Measurements from ENCODE around the gene PHKA1. TPM values are rescaled to one million over a fixed set of nuclear protein-coding genes. Genes with fewer than 3 reads are reported as not detected.
A peak's percentile ranks its signal among the peaks of the same experiment; 100 is the strongest.
"Not testable (repeated sequence)": the region's sequence is repeated elsewhere in the genome, so short reads cannot be mapped to it uniquely, and the experiment has no call there.

The PHKA1 gene
- 1 to 10 TPM; 3.8 to 8.7 (median 4.0) TPM for total RNA-seq
- long read RNA-seq, donor 1, full-length matches to known transcripts, result 5 of 9 reads
- long read RNA-seq, donor 1, partial matches to known transcripts, result 3 of 9 reads
- long read RNA-seq, donor 1, other reads (novel, unspliced or antisense), result 1 of 9 reads
- long read RNA-seq, donor 2, partial matches to known transcripts, result 2 of 2 reads
- long read RNA-seq, donor 2, other reads (novel, unspliced or antisense), result 0 of 2 reads

DNA sequence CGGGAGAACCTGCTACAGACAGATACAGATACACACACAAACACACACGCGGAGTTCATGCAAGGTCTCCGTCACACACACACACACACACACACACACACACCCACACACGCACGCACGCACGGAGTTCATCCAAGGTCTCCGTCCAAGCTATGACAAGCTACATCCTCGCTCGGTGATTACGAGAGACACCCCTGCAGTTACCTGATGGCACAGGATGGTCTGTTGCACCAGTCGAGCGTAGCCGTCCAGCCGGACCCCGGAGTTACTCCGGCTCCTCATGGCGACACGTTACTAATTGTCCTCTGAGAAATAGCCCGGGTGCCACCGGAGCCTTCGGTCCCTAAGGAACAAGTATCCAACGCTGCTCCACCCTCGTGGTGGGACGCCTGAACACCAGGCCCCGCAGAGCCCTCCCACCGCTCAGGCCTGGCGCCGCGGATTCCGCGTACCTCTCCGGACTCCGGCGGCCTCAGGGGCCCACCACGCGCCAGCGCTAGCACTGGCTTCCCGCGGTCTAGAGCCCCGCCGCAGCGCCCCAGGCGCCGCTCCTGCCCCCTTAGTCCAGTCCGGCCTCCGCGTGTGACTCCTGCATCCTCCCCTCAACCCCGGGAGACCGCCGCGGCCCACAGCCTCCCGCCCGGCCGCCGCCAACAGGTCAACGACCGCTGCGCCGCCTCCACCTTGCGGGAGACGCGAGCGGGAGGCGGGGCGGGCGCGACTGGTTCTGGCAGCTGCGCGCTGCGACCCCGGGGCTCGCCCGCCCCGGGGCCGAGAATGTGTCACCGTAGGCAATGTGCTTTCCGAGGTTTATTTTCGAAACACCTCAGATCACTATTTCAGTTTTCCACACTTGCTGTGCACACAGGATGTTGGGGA is at the start of gene PHKA1:
PHKA1 (minus strand) TSS at position 708 of the 879 bp plus-strand sequence; CDS start at position 282, 426 bp downstream.
- DNase-seq, result peak; percentile 56 to 64 (median 56)
- intact Hi-C loops (cut with DNase I, micrococcal nuclease); H3K36me3 ChIP-seq (ENCODE audit: low read depth): not testable (repeated sequence)

DNA sequence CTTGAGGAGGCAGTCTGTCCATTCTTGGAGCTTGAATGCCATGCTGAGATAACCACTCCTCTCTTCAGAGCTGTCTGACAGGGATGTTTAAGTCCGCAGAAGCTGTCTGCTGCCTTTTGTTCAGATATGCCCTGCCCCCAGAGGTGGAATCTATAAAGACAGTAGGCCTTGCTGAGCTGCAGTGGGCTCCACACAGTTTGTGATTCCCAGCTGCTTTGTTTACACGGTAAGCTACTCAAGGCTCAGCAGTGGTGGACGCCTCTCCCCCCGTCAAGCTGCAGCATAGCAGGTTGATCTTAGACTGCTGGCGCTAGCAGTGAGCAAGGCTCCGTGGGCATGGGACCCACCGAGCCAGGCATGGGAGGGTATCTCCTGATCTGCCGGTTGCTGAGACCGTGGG is 46.3 kb upstream of the PHKA1 start:
- H3K9me3 ChIP-seq; H3K4me3 ChIP-seq; ATAC-seq; intact Hi-C loops (cut with DNase I, micrococcal nuclease); DNase-seq; H3K4me1 ChIP-seq (ENCODE audit: low read depth); H3K36me3 ChIP-seq (ENCODE audit: low read depth): not testable (repeated sequence)

More for the DNA sequence above, at the start of gene PHKA1:
- peak within 1 kb of the TSS; percentile 6 for H3K4me3 ChIP-seq
- H3K9me3 ChIP-seq; H3K4me1 ChIP-seq (ENCODE audit: low read depth): not testable (repeated sequence)
- ATAC-seq, result peak; percentile 81

DNA sequence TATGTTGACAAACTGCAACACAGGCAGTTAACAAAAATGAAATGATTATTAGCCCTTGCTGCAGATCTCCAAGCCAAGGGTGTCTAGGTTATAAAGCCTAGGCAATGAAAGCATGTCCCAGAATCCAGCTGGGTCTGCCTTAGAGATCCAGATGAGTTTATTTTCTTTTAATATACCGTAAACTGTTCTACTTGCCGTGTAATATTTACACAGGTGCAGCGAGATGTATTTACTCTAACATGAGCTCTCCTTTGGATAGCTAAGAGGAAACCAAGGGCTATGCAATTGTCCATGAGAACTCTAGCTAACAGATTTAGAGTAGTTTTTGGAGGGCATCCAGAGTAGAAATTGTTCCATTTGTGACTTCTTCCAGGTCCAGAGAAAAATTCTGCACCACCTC is 34.4 kb upstream of the PHKA1 start:
- peak; percentile 38 for ATAC-seq
- H3K36me3 ChIP-seq (ENCODE audit: low read depth); H3K4me1 ChIP-seq (ENCODE audit: low read depth); intact Hi-C loops (cut with DNase I, micrococcal nuclease); DNase-seq; H3K9me3 ChIP-seq; H3K4me3 ChIP-seq: not testable (repeated sequence)

DNA sequence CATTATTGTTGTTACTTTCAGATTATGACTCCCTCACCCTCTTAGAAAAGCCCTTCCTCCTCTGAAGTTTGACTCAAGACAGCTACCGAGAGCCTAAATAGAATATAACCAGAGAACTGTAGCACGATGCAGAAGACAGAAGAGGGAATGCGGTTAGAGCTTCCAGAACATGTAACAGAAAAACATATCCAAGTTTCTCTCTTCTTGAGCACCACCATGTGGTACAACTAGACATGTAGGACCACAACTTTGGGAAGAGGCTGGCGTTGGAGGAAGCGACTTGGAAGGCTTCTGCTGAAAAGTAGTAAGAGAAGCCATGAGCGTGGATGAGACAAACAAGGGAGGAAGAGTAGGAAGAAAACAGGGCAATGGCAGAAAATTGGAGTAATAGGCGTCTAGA is 31.4 kb upstream of the PHKA1 start:
- H3K4me1 ChIP-seq (ENCODE audit: low read depth); H3K36me3 ChIP-seq (ENCODE audit: low read depth); H3K4me3 ChIP-seq; ATAC-seq; DNase-seq; H3K9me3 ChIP-seq; intact Hi-C loops (cut with DNase I, micrococcal nuclease): not testable (repeated sequence)

DNA sequence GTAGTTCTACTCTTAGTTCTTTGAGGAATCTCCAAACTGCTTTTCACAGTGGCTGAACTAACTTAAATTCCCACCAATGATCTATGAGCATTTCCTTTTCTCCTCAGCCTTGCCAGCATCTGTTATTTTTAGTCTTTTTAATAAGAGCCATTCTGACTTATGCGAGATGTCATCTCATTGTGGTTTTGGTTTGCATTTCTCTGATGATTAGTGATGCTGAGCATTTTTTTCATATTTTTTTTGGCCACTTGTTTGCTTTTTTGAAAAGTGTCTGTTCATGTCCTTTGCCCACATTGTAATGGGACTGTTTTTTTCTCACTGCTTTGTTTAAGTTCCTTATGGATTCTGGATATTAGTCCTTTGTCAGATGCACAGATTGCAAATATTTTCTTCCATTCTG is 21.5 kb upstream of the PHKA1 start:
- no peaks in the 10 kb centered on the region for H3K4me1 ChIP-seq (ENCODE audit: low read depth)
- TF ChIP-seq, protein P1, sequence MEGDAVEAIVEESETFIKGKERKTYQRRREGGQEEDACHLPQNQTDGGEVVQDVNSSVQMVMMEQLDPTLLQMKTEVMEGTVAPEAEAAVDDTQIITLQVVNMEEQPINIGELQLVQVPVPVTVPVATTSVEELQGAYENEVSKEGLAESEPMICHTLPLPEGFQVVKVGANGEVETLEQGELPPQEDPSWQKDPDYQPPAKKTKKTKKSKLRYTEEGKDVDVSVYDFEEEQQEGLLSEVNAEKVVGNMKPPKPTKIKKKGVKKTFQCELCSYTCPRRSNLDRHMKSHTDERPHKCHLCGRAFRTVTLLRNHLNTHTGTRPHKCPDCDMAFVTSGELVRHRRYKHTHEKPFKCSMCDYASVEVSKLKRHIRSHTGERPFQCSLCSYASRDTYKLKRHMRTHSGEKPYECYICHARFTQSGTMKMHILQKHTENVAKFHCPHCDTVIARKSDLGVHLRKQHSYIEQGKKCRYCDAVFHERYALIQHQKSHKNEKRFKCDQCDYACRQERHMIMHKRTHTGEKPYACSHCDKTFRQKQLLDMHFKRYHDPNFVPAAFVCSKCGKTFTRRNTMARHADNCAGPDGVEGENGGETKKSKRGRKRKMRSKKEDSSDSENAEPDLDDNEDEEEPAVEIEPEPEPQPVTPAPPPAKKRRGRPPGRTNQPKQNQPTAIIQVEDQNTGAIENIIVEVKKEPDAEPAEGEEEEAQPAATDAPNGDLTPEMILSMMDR (IDR thresholded peaks at IDR 0.05), result no peak
- intact Hi-C loops (cut with DNase I, micrococcal nuclease), result no loop called here
- H3K9me3 ChIP-seq, result no peaks in the 10 kb centered on the region
- ATAC-seq (no peak), DNase-seq (no peak)
- no peaks in the 10 kb centered on the region for H3K36me3 ChIP-seq (ENCODE audit: low read depth)
- no peak overlapping the region for H3K4me3 ChIP-seq

DNA sequence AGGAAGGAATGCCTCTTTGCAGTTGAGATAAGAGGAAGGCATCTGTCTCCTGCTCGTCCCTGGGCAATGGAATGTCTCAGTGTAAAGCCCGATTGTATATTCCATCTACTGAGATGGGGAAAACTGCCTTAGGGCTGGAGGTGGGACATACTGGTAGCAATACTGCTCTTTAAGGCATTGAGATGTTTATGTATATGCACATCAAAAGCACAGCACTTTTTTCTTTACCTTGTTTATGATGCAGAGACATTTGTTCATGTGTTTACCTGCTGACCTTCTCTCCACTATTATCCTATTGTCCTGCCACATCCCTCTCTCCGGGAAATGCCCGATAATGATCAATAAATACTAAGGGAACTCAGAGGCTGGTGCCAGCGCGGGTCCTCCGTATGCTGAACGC is 19.5 kb upstream of the PHKA1 start:
- H3K4me1 ChIP-seq (ENCODE audit: low read depth); H3K36me3 ChIP-seq (ENCODE audit: low read depth); H3K9me3 ChIP-seq; ATAC-seq; intact Hi-C loops (cut with DNase I, micrococcal nuclease); H3K4me3 ChIP-seq; DNase-seq: not testable (repeated sequence)

DNA sequence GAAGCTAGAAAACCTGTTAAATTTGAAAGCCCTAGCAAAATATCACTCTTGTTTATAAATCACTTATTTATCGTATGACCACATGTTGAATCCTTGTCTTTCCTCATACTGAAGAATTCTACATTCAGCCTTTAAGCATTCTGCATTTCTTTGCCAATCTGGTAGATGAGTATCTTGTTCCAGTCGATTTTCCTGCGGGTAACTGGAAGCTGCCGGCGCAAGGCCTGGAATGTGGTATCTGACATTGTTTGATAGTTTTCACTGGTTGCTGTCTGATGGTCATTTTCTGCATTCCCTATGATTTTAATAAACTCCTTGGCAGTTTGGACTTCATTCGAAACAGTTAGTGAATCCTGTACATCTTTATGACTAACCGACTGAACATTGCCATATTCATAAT is 13.7 kb upstream of the PHKA1 start:
- Histone ChIP-seq H3K9me3 (no peaks in the 10 kb centered on the region), H3K4me1 (ENCODE audit: low read depth) (no peaks in the 10 kb centered on the region), H3K4me3 (no peak overlapping the region), H3K36me3 (ENCODE audit: low read depth) (no peaks in the 10 kb centered on the region)
- ATAC-seq (no peak), DNase-seq (no peak)
- TF ChIP-seq, protein P1 (IDR thresholded peaks at IDR 0.05), result no peak
- intact Hi-C loops (cut with DNase I, micrococcal nuclease), result no loop called here

DNA sequence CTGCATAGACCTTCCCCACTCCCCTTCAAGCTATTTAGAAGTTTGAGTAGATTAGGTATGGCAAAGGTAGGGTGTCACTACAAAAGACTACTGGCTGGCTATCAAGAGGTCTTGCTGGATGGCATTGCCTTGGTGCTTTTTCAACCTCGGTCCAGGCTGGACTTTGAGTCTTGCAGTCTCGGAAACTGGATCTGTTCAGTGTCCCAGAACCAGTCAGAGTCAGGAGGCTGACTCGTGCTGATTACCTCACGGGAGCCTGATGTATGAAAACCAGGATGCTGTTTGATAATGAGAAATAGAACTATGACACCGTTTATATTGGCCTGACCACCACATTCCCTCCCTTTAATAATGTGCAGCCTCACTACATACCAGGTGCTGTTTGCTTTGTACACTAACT is 2.7 kb upstream of the PHKA1 start:
- ATAC-seq, result no peak
- intact Hi-C loops (cut with DNase I, micrococcal nuclease), result no loop called here
- Histone ChIP-seq H3K36me3 (ENCODE audit: low read depth) (no peaks in the 10 kb centered on the region), H3K4me1 (ENCODE audit: low read depth) (no peaks in the 10 kb centered on the region), H3K4me3 (no peak overlapping the region), H3K9me3 (no peaks in the 10 kb centered on the region)
- DNase-seq, result no peak
- TF ChIP-seq, protein P1 (IDR thresholded peaks at IDR 0.05), result no peak

All from mucosa of descending colon (tissue), 3 donors.